IMR-90 (cell line): ENCODE measurements around the gene FBXW7. TPM values are rescaled to one million over a fixed set of nuclear protein-coding genes. Genes with fewer than 3 reads are reported as not detected.

ENCODE experiments used
- ATAC-seq: fragments of 200-7000 bp; cut with Tn5 transposase; 2 replicates; pipeline ENCODE4 v1.9.1; 2020; ENCODE audit warnings: low read depth, mild to moderate bottlenecking, moderate library complexity
- BruUV-seq: library from RNA; stranded (reverse); fragments of 400-500 nt; replicated peaks from 2 replicates; lab custom pipeline; 2021; lab: Mats Ljungman, UMichigan
- CTCF ChIA-PET: fragments of 300-600 bp; formaldehyde crosslinking; extraction: SDS; loops from one replicate; lab custom pipeline; 2021; ENCODE audit warnings: antibody characterized with exemption; lab: Yijun Ruan, JAX
- POLR2A ChIA-PET: fragments of 300-600 bp; sonication (Branson Sonifier 250); formaldehyde crosslinking; loops from one replicate; lab custom pipeline; 2022; ENCODE audit warnings: antibody characterized with exemption; ENCODE audit not compliant: unreplicated experiment; lab: Charles Lee
- DNase-seq: peaks from one replicate; pipeline ENCODE4 v3.0.0; 2013
- H2AFZ ChIP-seq: replicated peaks from 2 replicates; pipeline ENCODE3; 2013; ENCODE audit warnings: low read length, mild to moderate bottlenecking; ENCODE audit not compliant: poor library complexity
- H2AK5ac ChIP-seq: 2 replicates; pipeline ENCODE4 v1.6.1; 2013; ENCODE audit warnings: low read depth, low read length, inconsistent platforms
- H2AK9ac ChIP-seq: replicated peaks from 2 replicates; pipeline ENCODE3; 2013; ENCODE audit warnings: mild to moderate bottlenecking, low read depth, low read length, moderate library complexity; ENCODE audit not compliant: poor library complexity
- H2BK120ac ChIP-seq: 2 replicates; pipeline ENCODE4 v1.6.1; 2013; ENCODE audit warnings: low read depth, low read length, inconsistent platforms
- H2BK15ac ChIP-seq: 3 replicates; pipeline ENCODE4 v1.6.1; 2013; ENCODE audit warnings: low read depth, low read length, inconsistent platforms
- H2BK20ac ChIP-seq: 2 replicates; pipeline ENCODE4 v1.6.1; 2013; ENCODE audit warnings: low read depth, mild to moderate bottlenecking, inconsistent platforms, low read length, moderate library complexity
- H2BK5ac ChIP-seq: 2 replicates; pipeline ENCODE4 v1.6.1; 2013; ENCODE audit warnings: mild to moderate bottlenecking, low read depth, low read length, inconsistent platforms; ENCODE audit not compliant: poor library complexity, severe bottlenecking
- H3K14ac ChIP-seq: replicated peaks from 2 replicates; pipeline ENCODE4 v1.6.1; 2013; ENCODE audit warnings: low read depth, low read length, inconsistent platforms
- H3K18ac ChIP-seq: 2 replicates; pipeline ENCODE4 v1.6.1; 2013; ENCODE audit warnings: low read depth, low read length, control low read depth
- H3K23ac ChIP-seq: 2 replicates; pipeline ENCODE4 v1.6.1; 2013; ENCODE audit warnings: low read depth, low read length, inconsistent platforms
- H3K27ac ChIP-seq: 2 replicates; pipeline ENCODE4 v1.5.1; 2013; ENCODE audit warnings: mild to moderate bottlenecking, control low read depth, low read length; ENCODE audit not compliant: insufficient read depth
- H3K27me3 ChIP-seq: 2 replicates; pipeline ENCODE4 v1.6.1; 2013; ENCODE audit warnings: low read length; ENCODE audit not compliant: control insufficient read depth, insufficient read depth
- H3K36me3 ChIP-seq: 2 replicates; pipeline ENCODE4 v1.6.1; 2013; ENCODE audit warnings: low read length, mixed read lengths; ENCODE audit not compliant: control insufficient read depth, insufficient read depth
- H3K4ac ChIP-seq: 2 replicates; pipeline ENCODE4 v1.6.1; 2013; ENCODE audit warnings: low read depth, low read length, inconsistent platforms
- H3K4me1 ChIP-seq: 2 replicates; pipeline ENCODE4 v1.6.1; 2013; ENCODE audit warnings: low read length, mixed read lengths; ENCODE audit not compliant: control insufficient read depth, insufficient read depth
- H3K4me2 ChIP-seq: 2 replicates; pipeline ENCODE4 v1.6.1; 2013; ENCODE audit warnings: low read depth, mild to moderate bottlenecking, control low read depth, low read length, moderate library complexity
- H3K4me3 ChIP-seq: 2 replicates; pipeline ENCODE4 v1.5.1; 2013; ENCODE audit warnings: low read depth, mild to moderate bottlenecking, control low read depth, low read length, moderate library complexity; ENCODE audit not compliant: insufficient read depth
- H3K56ac ChIP-seq: 2 replicates; pipeline ENCODE4 v1.6.1; 2013; ENCODE audit warnings: low read length, inconsistent platforms; ENCODE audit not compliant: insufficient read depth; ENCODE audit errors: extremely low read depth
- H3K79me1 ChIP-seq, 2 experiments: 2 replicates each; pipeline ENCODE4 v1.6.1; 2013; ENCODE audit warnings: low read length in 2 of 2, inconsistent platforms in 1 of 2, low read depth in 1 of 2
- H3K9ac ChIP-seq: 2 replicates; pipeline ENCODE4 v1.6.1; 2013; ENCODE audit warnings: low read depth, low read length, control low read depth
- H3K9me1 ChIP-seq: 2 replicates; pipeline ENCODE4 v1.6.1; 2013; ENCODE audit warnings: low read length, inconsistent platforms; ENCODE audit not compliant: insufficient read depth
- H3K9me3 ChIP-seq: 2 replicates; pipeline ENCODE4 v1.6.1; 2013; ENCODE audit warnings: low read length; ENCODE audit not compliant: control insufficient read depth, insufficient read depth
- H4K20me1 ChIP-seq: 2 replicates; pipeline ENCODE4 v1.6.1; 2013; ENCODE audit warnings: low read length, inconsistent platforms; ENCODE audit not compliant: insufficient read depth
- H4K5ac ChIP-seq: 2 replicates; pipeline ENCODE4 v1.6.1; 2013; ENCODE audit warnings: mild to moderate bottlenecking, low read depth, low read length, control low read depth
- H4K8ac ChIP-seq, 2 experiments: 2 replicates each; pipeline ENCODE4 v1.6.1; 2013; ENCODE audit warnings: low read depth in 2 of 2, low read length in 2 of 2, control low read depth in 1 of 2, inconsistent platforms in 1 of 2
- H4K91ac ChIP-seq: 2 replicates; pipeline ENCODE4 v1.6.1; 2013; ENCODE audit warnings: low read depth, low read length, inconsistent platforms; ENCODE audit not compliant: insufficient read depth
- BHLHE40 ChIP-seq: fragments of 150-350 bp; IDR thresholded peaks from 2 replicates; pipeline ENCODE4 v1.6.1; 2016; ENCODE audit warnings: mild to moderate bottlenecking, low read depth, low read length
- CEBPB ChIP-seq: IDR thresholded peaks from 2 replicates; pipeline ENCODE4 v1.6.1; 2012; ENCODE audit warnings: low read depth, low read length, improper control_type of control experiment
- CHD1 ChIP-seq: IDR thresholded peaks from 2 replicates; pipeline ENCODE4 v1.6.1; 2012; ENCODE audit warnings: low read depth, low read length, improper control_type of control experiment
- CTCF ChIP-seq: conservative IDR thresholded peaks from 2 replicates; pipeline ENCODE4 v1.5.1; 2012; ENCODE audit warnings: mild to moderate bottlenecking, low read depth, low read length, improper control_type of control experiment
- ELK1 ChIP-seq: fragments of 150-350 bp; IDR thresholded peaks from 2 replicates; pipeline ENCODE4 v1.6.1; 2016; ENCODE audit warnings: low read depth, mild to moderate bottlenecking, low read length, moderate library complexity, borderline replicate concordance
- FOS ChIP-seq: fragments of 150-350 bp; IDR thresholded peaks from 2 replicates; pipeline ENCODE4 v1.6.1; 2016; ENCODE audit warnings: low read depth, low read length
- MAFK ChIP-seq: IDR thresholded peaks from 2 replicates; pipeline ENCODE4 v1.6.1; 2012; ENCODE audit warnings: low read depth, low read length, improper control_type of control experiment
- MAZ ChIP-seq: IDR thresholded peaks from 2 replicates; pipeline ENCODE4 v1.6.1; 2012; ENCODE audit warnings: low read depth, mild to moderate bottlenecking, low read length, improper control_type of control experiment, moderate library complexity, borderline replicate concordance
- MXI1 ChIP-seq: IDR thresholded peaks from 2 replicates; pipeline ENCODE4 v1.6.1; 2012; ENCODE audit warnings: low read depth, mild to moderate bottlenecking, low read length, moderate library complexity, borderline replicate concordance
- NFE2L2 ChIP-seq: fragments of 150-350 bp; IDR thresholded peaks from 2 replicates; pipeline ENCODE4 v1.6.1; 2016; ENCODE audit warnings: low read depth, mild to moderate bottlenecking, low read length
- POLR2A ChIP-seq: IDR thresholded peaks from 2 replicates; pipeline ENCODE4 v1.6.1; 2012; ENCODE audit warnings: mild to moderate bottlenecking, low read depth, low read length
- RAD21 ChIP-seq: IDR thresholded peaks from 2 replicates; pipeline ENCODE4 v1.6.1; 2012; ENCODE audit warnings: low read length, improper control_type of control experiment
- RCOR1 ChIP-seq: IDR thresholded peaks from 2 replicates; pipeline ENCODE4 v1.6.1; 2012; ENCODE audit warnings: mild to moderate bottlenecking, low read length, improper control_type of control experiment; ENCODE audit not compliant: insufficient replicate concordance
- RFX5 ChIP-seq: IDR thresholded peaks from 2 replicates; pipeline ENCODE4 v1.8.0; 2012; ENCODE audit warnings: low read depth, mild to moderate bottlenecking, low read length, moderate library complexity
- SMC3 ChIP-seq: fragments of 150-350 bp; IDR thresholded peaks from 2 replicates; pipeline ENCODE4 v1.6.1; 2016; ENCODE audit warnings: low read depth, mild to moderate bottlenecking, antibody characterized with exemption, low read length, moderate library complexity
- USF2 ChIP-seq: fragments of 150-350 bp; IDR thresholded peaks from 2 replicates; pipeline ENCODE4 v1.6.1; 2017; ENCODE audit warnings: mild to moderate bottlenecking, antibody characterized with exemption, low read length, low read depth
- WGBS, 2 experiments: methylation state at CpG; one replicate each; pipeline versions ENCODE4 v1.1.5 to v1.1.7; 2013; ENCODE audit warnings: missing lambda C conversion rate in 2 of 2; ENCODE audit not compliant: insufficient read length in 1 of 2; ENCODE audit errors: extremely low coverage in 2 of 2; 5-methylcytosine and 5-hydroxymethylcytosine counted together
- dilution Hi-C: fragments of 300-500 bp; cut with HindIII; formaldehyde crosslinking; loops from one replicate; pipeline ENCODE4 v1.14.3; 2018; ENCODE audit warnings: low sequenced_read_pairs; ENCODE audit not compliant: unreplicated experiment
- in situ Hi-C: fragments of 300-500 bp; cut with MboI; formaldehyde crosslinking; loops from 3 replicates; pipeline ENCODE4 v1.14.3; 2019; ENCODE audit warnings: low sequenced_read_pairs, inconsistent platforms, mixed read lengths
- intact Hi-C: fragments of 100-400 bp; cut with micrococcal nuclease; formaldehyde crosslinking; loops from 2 replicates; pipeline ENCODE4 v1.10.0; 2022
- polyA plus RNA-seq, 3 experiments: library from polyadenylated mRNA; depleted of rRNA; stranded (reverse); fragments of >200 nt; gene quantifications; 2 replicates each; pipeline ENCODE4 v1.2.3, GENCODE V29; 2012; ENCODE audit warnings: low replicate concordance in 1 of 3
- total RNA-seq: library from RNA; depleted of rRNA; stranded (reverse); fragments of >200 nt; gene quantifications from 2 replicates; pipeline ENCODE4 v1.2.3, GENCODE V29; 2012

FBXW7 gene
- total and polyA plus RNA-seq, 2 of the 4 experiments (the other 2 are of a cell fraction), result 7.2 to 27.4 TPM

- DNase-seq (no peak), ATAC-seq (no peak)
- dilution Hi-C loops, result no loop called here
- Histone ChIP-seq H2BK120ac (no peak overlapping the region), H3K27ac (no peak overlapping the region), H4K5ac (no peak overlapping the region), H3K4ac (no peak overlapping the region), H3K4me2 (no peak overlapping the region), H2BK20ac (no peak overlapping the region), H2AK9ac (no peak overlapping the region), H3K27me3 (no peaks in the 10 kb centered on the region), H2BK15ac (no peak overlapping the region), H3K9me3 (no peaks in the 10 kb centered on the region), H4K20me1 (peaks cover 20% of the 10 kb centered on the region; the same call in 1 of the 2 replicates), H3K9ac (no peak overlapping the region), H4K91ac (no peak overlapping the region), H3K36me3 (no peaks in the 10 kb centered on the region), H2AFZ (no peak overlapping the region), H3K23ac (no peak overlapping the region), H3K56ac (no peak overlapping the region), H2AK5ac (no peak overlapping the region), H3K4me1 (peaks cover 7% of the 10 kb centered on the region), H3K4me3 (no peak overlapping the region), H3K18ac (no peak overlapping the region), H3K9me1 (peaks cover 6% of the 10 kb centered on the region; the same call in 1 of the 2 replicates), H3K79me1 (peaks cover 29 to 49% of the 10 kb centered on the region in 2 experiments), H3K14ac (no peak overlapping the region), H4K8ac (no peak overlapping the region), H2BK5ac (no peak overlapping the region)
- TF ChIP-seq MAZ (no peak), FOS (no peak), MAFK (no peak), RAD21 (no peak), RFX5 (no peak), MXI1 (no peak), BHLHE40 (no peak), CEBPB (no peak), RCOR1 (no peak), USF2 (no peak), CTCF (no peak), POLR2A (no peak), CHD1 (no peak), ELK1 (no peak), SMC3 (no peak), NFE2L2 (no peak)
- ChIA-PET POLR2A (no interaction called here), CTCF (no interaction called here)
- BruUV-seq, result no TSS peak
- intact Hi-C loops, result no loop called here
- 100% methylated on average over 1 of the region's 5 CpGs; no CpG with 5 or more reads in 1 of the 2 experiments for WGBS, 2 experiments
- in situ Hi-C loops, result no loop called here
Observed at GRCh38 chr4:152512483-152512882, 23.4 kb downstream of the FBXW7 start.
